Measurements from ENCODE around the gene GCG. TPM values are rescaled to one million over a fixed set of nuclear protein-coding genes. Genes with fewer than 3 reads are reported as not detected.

The GCG gene
- total and polyA plus RNA-seq, 2 of the 8 experiments (the other 6 are each of a cell fraction or from before 2014, with no cell fraction given) = not detected

DNA sequence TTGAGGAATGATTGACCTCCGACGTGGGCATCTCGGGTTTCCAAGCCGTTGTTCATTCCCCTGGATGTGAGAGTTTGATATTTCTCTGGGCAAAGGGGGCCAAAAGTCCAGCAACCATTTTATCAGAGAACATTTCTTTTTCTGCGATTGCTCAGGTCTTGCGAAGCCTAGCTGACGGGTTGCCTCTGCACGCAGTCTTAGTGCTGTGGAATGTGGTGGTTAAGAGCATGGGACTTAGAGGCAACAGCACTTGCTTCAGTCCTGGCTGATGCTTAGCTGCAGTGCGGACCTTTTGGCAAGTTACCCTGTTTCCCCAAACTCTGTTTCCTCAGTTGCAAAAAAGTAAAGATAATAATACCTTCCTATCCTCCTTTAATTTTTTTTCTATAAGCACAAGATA is 46.2 kb upstream of the GCG start:
- no peaks in the 10 kb centered on the region for H3K9me3 ChIP-seq (ENCODE audit: insufficient read depth in 2 of 2, low read depth in 1 of 2, low read length in 1 of 2)
- H3K4me1 ChIP-seq (replicated peaks in 1 of 4; ENCODE audit: control insufficient read depth in 3 of 4, insufficient read depth in 4 of 4, low read length in 3 of 4) = no peaks in the 10 kb centered on the region
- H3K9ac ChIP-seq (replicated peaks in 1 of 4; ENCODE audit: extremely low read depth in 1 of 4, low read depth in 3 of 4, low read length in 3 of 4) = no peak overlapping the region
- no peak overlapping the region for H2AK5ac ChIP-seq (ENCODE audit: low read depth, low read length)
- no peak overlapping the region for H3K4me2 ChIP-seq (ENCODE audit: insufficient read depth in 1 of 2, low read depth in 2 of 2, low read length in 2 of 2)
- H3K23me2 ChIP-seq (ENCODE audit: low read depth, low read length) = no peaks in the 10 kb centered on the region
- POLR2A ChIA-PET (ENCODE audit: partially characterized antibody) = no interaction called here
- no peak overlapping the region for H2BK15ac ChIP-seq (ENCODE audit: low read length)
- no peaks in the 10 kb centered on the region for H3K79me1 ChIP-seq (ENCODE audit: low read depth, low read length)
- no peaks in the 10 kb centered on the region for H3K36me3 ChIP-seq (ENCODE audit: control insufficient read depth in 2 of 4, insufficient read depth in 4 of 4, low read length in 3 of 4)
- no peak overlapping the region for H3K14ac ChIP-seq (ENCODE audit: insufficient read length)
- H3K56ac ChIP-seq (replicated peaks; ENCODE audit: insufficient read length, low read depth, low read length) = no peak overlapping the region
- no peaks in the 10 kb centered on the region for H3K27me3 ChIP-seq (replicated peaks in 1 of 4; ENCODE audit: control insufficient read depth in 3 of 4, extremely low read depth in 1 of 4, insufficient read depth in 3 of 4, low read length in 3 of 4)
- TF ChIP-seq POLR2AphosphoS5 (IDR thresholded peaks at IDR 0.05; ENCODE audit: low read depth, low read length) (no peak), JUN (IDR thresholded peaks at IDR 0.05; ENCODE audit: low read depth, low read length) (no peak), POLR2A (IDR thresholded peaks at IDR 0.05; ENCODE audit: control extremely low read depth in 1 of 2, low read depth in 2 of 2, low read length in 2 of 2) (no peak)
- no peak overlapping the region for H3K23ac ChIP-seq (ENCODE audit: insufficient read length)
- H3K4me3 ChIP-seq (ENCODE audit: extremely low read depth in 1 of 4, insufficient read depth in 2 of 4, low read depth in 3 of 4, low read length in 4 of 4) = no peak overlapping the region
- H4K91ac ChIP-seq (replicated peaks; ENCODE audit: insufficient read length, low read length) = no peak overlapping the region
- no peak for FAIRE-seq
- H2BK120ac ChIP-seq (replicated peaks; ENCODE audit: low read depth, low read length) = no peak overlapping the region
- H3K27ac ChIP-seq (ENCODE audit: low read depth, low read length) = no peak overlapping the region
- DNase-seq (ENCODE audit: low read depth in 1 of 2, low spot score in 2 of 2) = no peak
- H2AFZ ChIP-seq (ENCODE audit: low read length) = no peak overlapping the region
- no peak overlapping the region for H3K4ac ChIP-seq (replicated peaks; ENCODE audit: insufficient read length, low read depth, low read length)
- H4K8ac ChIP-seq (ENCODE audit: extremely low read depth, insufficient read depth, low read length) = no peak overlapping the region
- no peaks in the 10 kb centered on the region for H3K79me2 ChIP-seq (ENCODE audit: control insufficient read depth in 1 of 2, insufficient read depth in 2 of 2, low read length in 2 of 2)
- no peak overlapping the region for H3K18ac ChIP-seq (ENCODE audit: extremely low read depth, low read length)
- no peak overlapping the region for H2BK12ac ChIP-seq (ENCODE audit: low read depth, low read length)
- H4K20me1 ChIP-seq (replicated peaks in 1 of 2; ENCODE audit: control insufficient read depth in 1 of 2, insufficient read depth in 2 of 2, low read length in 2 of 2) = no peaks in the 10 kb centered on the region
- CTCF ChIA-PET (ENCODE audit: partially characterized antibody) = interaction anchor here (0.9 to 1.5 kb wide), 6 partner anchors 9 to 102 kb away, joined by 3 to 9 read pairs (median 4); no protein-coding TSS in a partner anchor
- no peak overlapping the region for H2BK20ac ChIP-seq (ENCODE audit: low read length)
- no peak overlapping the region for H2BK5ac ChIP-seq (ENCODE audit: low read depth, low read length)
- H4K5ac ChIP-seq (ENCODE audit: insufficient read length, low read depth, low read length) = no peak overlapping the region
- WGBS, 2 experiments (ENCODE audit: extremely low coverage in 1 of 2, insufficient coverage in 1 of 2, insufficient read length in 1 of 2, insufficient replicate concordance in 2 of 2, low coverage in 1 of 2, low lambda C conversion rate in 2 of 2, missing lambda C conversion rate in 1 of 2) = 91% methylated on average over 9 of the region's 9 CpGs; no CpG with 5 or more reads in 1 of the 2 experiments

Measured in H1 (cell line).